Parathyroid adenoma (tissue), 2 donors: ENCODE measurements around the gene DERA.

ENCODE experiments used
- H2AFZ ChIP-seq: fragments of 300-600 bp; sonication (generic); one replicate; pipeline ENCODE4 v1.7.0; 2017; ENCODE audit warnings: antibody characterized with exemption, mild to moderate bottlenecking
- H3K27ac ChIP-seq: fragments of 300-600 bp; sonication (generic); one replicate; pipeline ENCODE4 v1.7.0; 2017
- H3K27me3 ChIP-seq: fragments of 300-600 bp; sonication (generic); one replicate; pipeline ENCODE4 v1.7.0; 2017; ENCODE audit warnings: low read length; ENCODE audit not compliant: control insufficient read depth, insufficient read depth
- H3K36me3 ChIP-seq: fragments of 300-600 bp; sonication (generic); one replicate; pipeline ENCODE4 v1.7.0; 2017; ENCODE audit warnings: low read length; ENCODE audit not compliant: control insufficient read depth, insufficient read depth
- H3K4me1 ChIP-seq: fragments of 300-600 bp; sonication (generic); one replicate; pipeline ENCODE4 v1.7.0; 2017; ENCODE audit warnings: control low read depth
- H3K4me2 ChIP-seq: fragments of 300-600 bp; sonication (generic); one replicate; pipeline ENCODE4 v1.7.0; 2017; ENCODE audit warnings: low read length
- H3K4me3 ChIP-seq: fragments of 300-600 bp; sonication (generic); one replicate; pipeline ENCODE4 v1.7.0; 2017; ENCODE audit warnings: low read depth, low read length
- H3K79me2 ChIP-seq: fragments of 300-600 bp; sonication (generic); one replicate; pipeline ENCODE4 v1.7.0; 2017; ENCODE audit warnings: control low read depth
- H3K9ac ChIP-seq: fragments of 300-600 bp; sonication (generic); one replicate; pipeline ENCODE4 v1.7.0; 2017; ENCODE audit warnings: mild to moderate bottlenecking
- H3K9me3 ChIP-seq: fragments of 300-600 bp; sonication (generic); one replicate; pipeline ENCODE4 v1.7.0; 2017; ENCODE audit warnings: low read length; ENCODE audit not compliant: control insufficient read depth
- CTCF ChIP-seq: fragments of 300-600 bp; sonication (generic); IDR thresholded peaks from one replicate; pipeline ENCODE4 v1.7.0; 2017; ENCODE audit warnings: antibody characterized with exemption, mild to moderate bottlenecking
- donor health status: primary hyperparathyroidism.

Gene DERA

GRCh38 chr12:15910864-15911721 lies at the start of gene DERA:
Gene DERA, plus strand, starts transcription at chr12:15911332. Its CDS starts 52 bp downstream, at chr12:15911384.
- H3K79me2 ChIP-seq, result peaks cover 7% of the 10 kb centered on the region
- no peaks in the 10 kb centered on the region for H3K27me3 ChIP-seq
- TF ChIP-seq CTCF, result no peak
- no peaks in the 10 kb centered on the region for H3K9me3 ChIP-seq
- H3K9ac ChIP-seq, result peak within 1 kb of the TSS; percentile 19
- H3K4me2 ChIP-seq, result peak within 1 kb of the TSS; percentile 93
- peak within 1 kb of the TSS; percentile 77 for H3K27ac ChIP-seq
- no peaks in the 10 kb centered on the region for H3K4me1 ChIP-seq
- peak within 1 kb of the TSS; percentile 89 for H2AFZ ChIP-seq
- peak within 1 kb of the TSS; percentile 87 for H3K4me3 ChIP-seq
- no peaks in the 10 kb centered on the region for H3K36me3 ChIP-seq

- Histone ChIP-seq H3K9ac (no peak overlapping the region), H3K4me2 (no peak overlapping the region), H3K79me2 (no peaks in the 10 kb centered on the region), H3K27me3 (no peaks in the 10 kb centered on the region), H2AFZ (no peak overlapping the region), H3K9me3 (no peaks in the 10 kb centered on the region), H3K4me1 (no peaks in the 10 kb centered on the region), H3K27ac (no peak overlapping the region), H3K36me3 (no peaks in the 10 kb centered on the region), H3K4me3 (no peak overlapping the region)
- no peak for TF ChIP-seq CTCF
Observed at GRCh38 chr12:15861404-15861803, 49.7 kb upstream of the DERA start.

- H3K4me2 ChIP-seq, result no peak overlapping the region
- H3K27ac ChIP-seq, result no peak overlapping the region
- no peaks in the 10 kb centered on the region for H3K9me3 ChIP-seq
- TF ChIP-seq CTCF, result no peak
- H3K79me2 ChIP-seq, result no peaks in the 10 kb centered on the region
- H3K9ac ChIP-seq, result no peak overlapping the region
- H3K27me3 ChIP-seq, result no peaks in the 10 kb centered on the region
- no peaks in the 10 kb centered on the region for H3K4me1 ChIP-seq
- H3K4me3 ChIP-seq, result no peak overlapping the region
- H2AFZ ChIP-seq, result no peak overlapping the region
- no peaks in the 10 kb centered on the region for H3K36me3 ChIP-seq
Observed at GRCh38 chr12:15862840-15863239, 48.3 kb upstream of the DERA start.

DNA sequence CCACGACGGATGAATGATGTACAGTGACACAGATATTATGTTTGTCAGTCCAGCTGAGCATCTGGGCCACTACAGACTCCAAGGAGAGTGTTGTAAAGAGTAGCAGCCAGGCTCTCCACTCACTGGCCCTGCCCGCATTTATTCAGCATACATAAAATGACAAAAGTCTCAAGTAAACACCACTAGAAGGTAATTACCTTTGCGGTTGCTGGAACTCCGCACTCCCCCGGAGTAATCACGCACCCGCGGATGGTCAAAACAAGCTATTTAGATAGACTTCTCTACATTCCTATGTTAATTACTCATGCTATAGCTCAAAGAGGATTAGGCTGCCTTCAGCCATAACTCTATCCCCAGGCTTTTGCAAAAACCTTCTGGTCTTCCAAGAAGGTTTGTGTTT lies 47.8 kb upstream of the DERA start:
- Histone ChIP-seq H3K27ac (no peak overlapping the region), H3K9ac (no peak overlapping the region), H3K4me1 (no peaks in the 10 kb centered on the region), H3K27me3 (no peaks in the 10 kb centered on the region), H3K36me3 (no peaks in the 10 kb centered on the region), H2AFZ (no peak overlapping the region), H3K79me2 (no peaks in the 10 kb centered on the region), H3K4me2 (no peak overlapping the region), H3K4me3 (no peak overlapping the region), H3K9me3 (no peaks in the 10 kb centered on the region)
- TF ChIP-seq CTCF, result no peak

- Histone ChIP-seq H3K9ac (no peak overlapping the region), H2AFZ (no peak overlapping the region), H3K9me3 (no peaks in the 10 kb centered on the region), H3K4me1 (no peaks in the 10 kb centered on the region), H3K79me2 (no peaks in the 10 kb centered on the region), H3K4me3 (no peak overlapping the region), H3K36me3 (no peaks in the 10 kb centered on the region), H3K4me2 (no peak overlapping the region), H3K27ac (no peak overlapping the region), H3K27me3 (no peaks in the 10 kb centered on the region)
- no peak for TF ChIP-seq CTCF
Observed at GRCh38 chr12:15863984-15864383, 47.1 kb upstream of the DERA start.
